Motor neuron (in vitro differentiated cells): ENCODE measurements around the gene SPTBN4. TPM values are rescaled to one million over a fixed set of nuclear protein-coding genes. Genes with fewer than 3 reads are reported as not detected.
"Not testable (repeated sequence)": the region's sequence is repeated elsewhere in the genome, so short reads cannot be mapped to it uniquely, and the experiment has no call there.

Source experiments
- ATAC-seq, 8 experiments: fragments of 200-7000 bp; cut with Tn5 transposase; replicated peaks in 6 of 8; 2 replicates each; pipeline ENCODE4 v1.8.0; 2021; ENCODE audit warnings: mild to moderate bottlenecking in 8 of 8, moderate library complexity in 8 of 8
- H3K27ac ChIP-seq, 2 donors: fragments of 250-450 bp; sonication (Bioruptor Pico); 2 replicates each; pipeline ENCODE4 v1.9.0; 2021; ENCODE audit warnings: antibody characterized with exemption in 2 of 2, mild to moderate bottlenecking in 2 of 2, moderate library complexity in 1 of 2
- H3K4me1 ChIP-seq, 2 donors: fragments of 250-450 bp; sonication (Bioruptor Pico); replicated peaks in 1 of 2; 2 replicates each; pipeline ENCODE4 v1.6.1; 2021; ENCODE audit warnings: antibody characterized with exemption in 2 of 2, mild to moderate bottlenecking in 2 of 2, moderate library complexity in 1 of 2
- H3K4me3 ChIP-seq, 5 donors: fragments of 250-450 bp; sonication (Bioruptor Pico); 2 replicates each; pipeline ENCODE4 v1.9.0; 2021; ENCODE audit warnings: antibody characterized with exemption in 5 of 5, mild to moderate bottlenecking in 5 of 5, moderate library complexity in 4 of 5
- WGBS, 10 experiments: fragments of 450-650 bp; shearing (Covaris generic); methylation state at CpG; one replicate each; pipeline ENCODE4 v1.0.0; 2022; 5-methylcytosine and 5-hydroxymethylcytosine counted together
- in situ Hi-C, 9 experiments: fragments of 400-800 bp; cut with MboI; loops; one replicate each; pipeline ENCODE4 v1.15.0; 2021; ENCODE audit warnings: low sequenced_read_pairs in 9 of 9, low pct_unique_long_range_greater_than_20kb in 2 of 9; ENCODE audit not compliant: unreplicated experiment in 9 of 9
- total RNA-seq, 8 experiments: library from RNA; unstranded; fragments of 300-600 nt; gene quantifications; 2 replicates each; pipeline versions ENCODE4 v1.2.3 to v1.2.4, GENCODE V29; 2022

The SPTBN4 gene
- total RNA-seq, 8 experiments from 2014 or later, result 0.56 to 10.1 (median 3.0) TPM

DNA sequence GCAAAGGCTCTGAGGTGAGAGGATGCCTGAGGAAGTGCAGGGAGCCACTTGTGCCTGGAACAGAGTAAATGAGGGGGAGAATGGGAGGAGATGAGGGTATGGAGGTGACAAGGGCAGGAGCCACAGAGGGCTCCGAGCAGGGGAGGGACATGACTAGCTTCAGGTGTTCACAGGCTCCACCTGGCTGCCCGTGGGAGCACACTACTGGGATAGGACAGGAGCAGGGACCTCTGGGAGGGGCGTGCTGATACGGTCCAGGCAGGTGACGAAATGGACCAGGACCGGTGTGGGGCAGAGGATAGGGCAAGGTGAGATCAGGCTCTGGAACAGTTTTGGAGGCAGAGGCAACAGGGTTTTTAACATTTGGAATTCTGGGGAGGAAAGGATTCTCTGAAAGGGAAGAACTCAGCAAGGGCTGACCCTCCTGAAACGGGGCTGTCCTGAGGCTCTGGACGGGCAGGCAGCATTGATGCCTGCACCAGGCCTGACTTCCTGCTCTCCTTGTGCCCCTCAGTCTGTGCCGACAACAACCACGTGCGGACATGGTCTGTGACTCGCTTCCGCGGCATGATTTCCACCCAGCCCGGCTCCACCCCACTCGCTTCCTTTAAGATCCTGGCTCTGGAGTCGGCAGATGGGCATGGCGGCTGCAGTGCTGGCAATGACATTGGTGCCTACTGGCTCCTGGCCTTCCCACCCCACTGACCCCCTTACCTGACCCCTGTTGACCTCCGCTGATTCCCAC, 121.5 kb downstream of the SPTBN4 start:
- Histone ChIP-seq H3K27ac (no peak overlapping the region), H3K4me1 (peaks cover 0 to 3% of the 10 kb centered on the region in 2 donors), H3K4me3 (no peak overlapping the region)
- in situ Hi-C loops, result no loop called here
- no peak for ATAC-seq
- WGBS, 10 experiments, result 77 to 100% (median 81%) methylated on average over 1 to 11 of the region's 19 CpGs; no CpG with 5 or more reads in 3 of the 10 experiments

DNA sequence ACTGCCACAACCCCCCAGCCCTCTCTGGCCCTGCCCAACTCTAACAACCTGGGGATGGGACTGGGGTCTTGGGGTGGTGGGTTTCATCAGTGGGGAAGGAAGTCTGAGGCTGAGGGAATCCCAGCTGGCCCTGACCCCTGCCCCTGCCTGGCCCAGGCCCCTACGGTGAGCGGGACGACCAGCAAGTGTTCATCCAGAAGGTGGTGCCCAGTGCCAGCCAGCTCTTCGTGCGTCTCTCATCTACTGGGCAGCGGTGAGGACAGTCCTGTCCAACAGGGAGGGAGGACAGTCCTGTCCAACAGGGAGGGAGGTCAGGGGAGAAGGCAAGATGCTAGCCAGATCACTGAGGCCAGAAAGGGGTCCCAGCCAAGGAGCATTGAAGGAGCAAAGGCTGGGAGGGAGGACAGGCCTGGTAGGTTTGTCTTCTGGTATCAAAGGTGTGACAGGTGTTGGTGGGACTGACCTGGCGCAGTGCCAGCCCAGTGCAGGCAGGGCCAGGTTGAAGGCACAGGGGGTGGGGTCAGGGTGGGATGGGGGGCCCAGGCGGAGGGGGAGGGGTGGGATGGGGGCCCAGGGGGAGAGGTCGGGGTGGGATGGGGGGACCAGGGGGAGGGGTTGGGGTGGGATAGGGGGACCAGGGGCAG, 122.2 kb downstream of the SPTBN4 start:
- 80% methylated on average over 1 of the region's 9 CpGs; no CpG with 5 or more reads in 9 of the 10 experiments for WGBS, 10 experiments
- peaks cover 4 to 7% of the 10 kb centered on the region in 2 donors for H3K4me1 ChIP-seq
- H3K4me3 ChIP-seq, result no peak overlapping the region
- no peak overlapping the region for H3K27ac ChIP-seq
- ATAC-seq, result no peak
- in situ Hi-C loops, result no loop called here

DNA sequence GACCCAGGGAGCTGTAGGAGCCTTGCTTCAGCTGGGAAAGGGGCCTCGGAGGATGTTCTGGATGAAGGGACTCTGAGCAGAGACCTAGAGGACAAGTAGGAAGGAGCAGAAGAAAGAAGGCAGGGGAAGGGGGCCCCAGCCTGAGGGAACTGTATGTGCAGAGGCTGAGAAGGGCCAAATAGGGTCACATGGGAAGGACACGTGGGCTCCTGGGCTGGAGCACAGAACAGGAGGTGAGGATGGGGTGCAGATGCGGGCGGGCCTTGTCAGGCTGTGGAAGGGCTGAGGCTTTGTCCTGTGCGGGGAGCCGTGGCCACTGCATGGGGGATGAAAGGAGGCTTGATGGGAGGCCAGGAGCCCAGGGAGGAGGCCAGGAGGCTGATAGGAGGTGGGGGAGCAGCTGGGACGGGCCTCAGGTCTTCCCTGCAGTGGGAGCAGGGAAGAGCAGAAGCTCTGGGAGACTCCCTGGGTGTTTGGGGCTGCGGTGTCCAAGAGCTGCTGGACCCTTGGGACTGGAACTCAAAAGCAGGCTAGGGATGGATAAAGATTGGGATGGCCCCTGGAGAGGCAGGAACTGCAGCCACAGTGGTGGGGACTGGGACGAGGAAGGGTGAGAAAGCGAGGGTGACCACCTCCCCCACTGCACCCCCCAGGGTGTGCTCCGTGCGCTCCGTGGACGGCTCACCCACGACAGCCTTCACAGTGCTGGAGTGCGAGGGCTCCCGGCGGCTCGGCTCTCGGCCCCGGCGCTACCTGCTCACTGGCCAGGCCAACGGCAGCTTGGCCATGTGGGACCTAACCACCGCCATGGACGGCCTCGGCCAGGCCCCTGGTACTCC, 123.0 kb downstream of the SPTBN4 start:
- peak in 4 of 8 experiments; percentile 26 to 58 (median 54) for ATAC-seq
- in situ Hi-C loops, result no loop called here
- WGBS, 10 experiments, result 60 to 89% (median 85%) methylated on average over 3 to 6 of the region's 26 CpGs; no CpG with 5 or more reads in 6 of the 10 experiments
- Histone ChIP-seq H3K27ac (no peak overlapping the region), H3K4me1 (peaks cover 11 to 14% of the 10 kb centered on the region in 2 donors), H3K4me3 (no peak overlapping the region)

DNA sequence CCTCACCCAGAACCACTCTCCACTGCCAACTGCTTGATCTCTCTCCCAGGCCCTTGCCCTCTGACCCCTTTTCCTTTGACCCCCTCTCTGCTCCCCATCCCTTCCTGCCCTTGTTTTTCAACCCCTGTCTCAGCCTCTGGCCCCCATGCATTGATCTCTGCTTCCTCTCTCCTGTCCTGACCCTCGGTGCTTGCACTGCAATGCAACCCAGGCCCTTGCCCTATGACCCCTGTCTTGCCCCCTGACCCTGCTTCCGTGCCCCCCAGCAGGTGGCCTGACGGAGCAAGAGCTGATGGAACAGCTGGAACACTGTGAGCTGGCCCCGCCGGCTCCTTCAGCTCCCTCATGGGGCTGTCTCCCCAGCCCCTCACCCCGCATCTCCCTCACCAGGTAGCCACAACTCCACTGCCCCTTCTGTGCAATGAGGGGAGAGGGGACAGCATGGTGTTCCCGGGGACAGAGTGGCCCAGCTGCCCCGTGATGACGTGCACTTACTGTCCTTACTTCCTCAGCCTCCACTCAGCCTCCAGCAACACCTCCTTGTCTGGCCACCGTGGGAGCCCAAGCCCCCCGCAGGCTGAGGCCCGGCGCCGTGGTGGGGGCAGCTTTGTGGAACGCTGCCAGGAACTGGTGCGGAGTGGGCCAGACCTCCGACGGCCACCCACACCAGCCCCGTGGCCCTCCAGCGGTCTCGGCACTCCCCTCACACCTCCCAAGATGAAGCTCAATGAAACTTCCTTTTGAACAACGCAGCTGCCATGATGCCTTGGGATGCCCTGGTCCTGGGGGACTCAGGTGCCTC, 123.9 kb downstream of the SPTBN4 start:
- in situ Hi-C loops, result no loop called here
- WGBS, 10 experiments, result 59 to 93% (median 83%) methylated on average over 1 to 8 of the region's 22 CpGs; no CpG with 5 or more reads in 7 of the 10 experiments
- H3K4me1 ChIP-seq, result peaks cover 15 to 19% of the 10 kb centered on the region in 2 donors
- H3K27ac ChIP-seq, result no peak overlapping the region
- no peak overlapping the region for H3K4me3 ChIP-seq
- ATAC-seq, result no peak

DNA sequence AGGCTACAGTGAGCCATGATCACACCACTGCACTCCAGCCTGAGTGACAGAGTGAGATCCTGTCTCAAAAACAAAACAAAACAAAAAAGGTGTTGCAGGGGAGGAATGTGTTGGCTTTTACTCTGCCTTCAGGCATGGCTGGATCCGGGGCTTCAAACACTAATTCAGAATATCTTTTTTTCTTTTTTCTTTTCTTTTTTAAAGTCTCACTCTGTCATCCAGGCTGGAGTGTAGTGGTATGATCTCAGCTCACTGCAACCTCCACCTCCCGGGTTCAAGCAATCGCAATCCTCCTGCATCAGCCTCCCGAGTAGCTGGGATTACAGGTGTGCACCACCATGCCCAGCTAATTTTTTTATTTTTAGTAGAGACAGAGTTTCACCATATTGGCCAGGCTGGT, 124.9 kb downstream of the SPTBN4 start:
- in situ Hi-C loops, H3K27ac ChIP-seq, ATAC-seq, H3K4me3 ChIP-seq: not testable (repeated sequence)
- 67 to 100% (median 93%) methylated on average over 1 to 4 of the region's 4 CpGs; no CpG with 5 or more reads in 3 of the 10 experiments for WGBS, 10 experiments
- peaks cover 16 to 23% of the 10 kb centered on the region in 2 donors for H3K4me1 ChIP-seq

DNA sequence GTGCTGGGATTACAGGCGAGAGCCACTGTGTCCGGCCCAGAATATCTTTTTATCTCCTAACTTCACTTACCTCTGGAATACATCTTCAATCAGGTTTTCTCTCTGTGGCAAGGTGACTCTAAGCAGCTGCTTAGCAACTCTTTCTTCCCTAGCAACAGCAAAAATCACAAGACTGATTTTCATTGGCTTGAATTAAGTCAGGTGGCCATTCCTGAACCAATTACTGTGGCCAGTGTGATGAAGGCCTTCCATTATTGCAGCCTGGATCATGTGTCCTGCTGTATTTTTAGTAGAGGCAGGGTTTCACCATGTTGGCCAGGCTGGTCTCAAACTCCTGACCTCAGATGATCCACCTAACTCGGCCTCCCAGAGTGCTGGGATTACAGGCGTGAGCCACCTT, 125.4 kb downstream of the SPTBN4 start:
- WGBS, 10 experiments, result 76 to 100% (median 93%) methylated on average over 1 to 3 of the region's 4 CpGs; no CpG with 5 or more reads in 3 of the 10 experiments
- in situ Hi-C loops, result no loop called here
- peaks cover 17 to 24% of the 10 kb centered on the region in 2 donors for H3K4me1 ChIP-seq
- H3K4me3 ChIP-seq, result no peak overlapping the region
- H3K27ac ChIP-seq, result peak overlapping the region in 1 of 2 donors; percentile 59
- peak in 5 of 8 experiments; percentile 10 to 66 (median 47) for ATAC-seq

DNA sequence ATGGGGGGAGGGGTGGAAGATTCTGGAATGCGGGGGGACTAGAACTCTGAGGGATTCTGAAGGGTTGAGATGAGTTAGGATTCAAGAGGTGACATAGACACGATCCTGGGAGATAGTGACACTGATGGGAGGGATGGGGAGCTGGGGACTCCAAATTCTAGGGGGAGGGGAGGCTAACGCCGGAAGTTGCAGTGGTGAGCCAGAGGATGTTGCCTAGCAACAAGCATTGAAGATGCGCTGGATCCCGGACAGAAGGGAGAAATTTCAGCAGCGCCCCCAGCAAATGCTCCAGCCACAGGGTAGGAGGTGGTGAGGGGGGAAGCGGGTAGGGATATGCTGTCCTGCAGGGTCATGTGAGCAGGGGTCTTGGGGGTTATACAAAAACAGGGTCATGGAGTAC, 127.5 kb downstream of the SPTBN4 start:
- Histone ChIP-seq H3K4me3 (peak overlapping the region in 4 of 5 donors; percentile 18 to 26 (median 20)), H3K4me1 (peaks cover 17 to 24% of the 10 kb centered on the region in 2 donors), H3K27ac (no peak overlapping the region)
- WGBS, 10 experiments, result 0 to 50% (median 28%) methylated on average over 1 to 2 of the region's 8 CpGs; no CpG with 5 or more reads in 6 of the 10 experiments
- peak in 5 of 8 experiments; percentile 38 to 62 (median 46) for ATAC-seq
- in situ Hi-C loops, result no loop called here

DNA sequence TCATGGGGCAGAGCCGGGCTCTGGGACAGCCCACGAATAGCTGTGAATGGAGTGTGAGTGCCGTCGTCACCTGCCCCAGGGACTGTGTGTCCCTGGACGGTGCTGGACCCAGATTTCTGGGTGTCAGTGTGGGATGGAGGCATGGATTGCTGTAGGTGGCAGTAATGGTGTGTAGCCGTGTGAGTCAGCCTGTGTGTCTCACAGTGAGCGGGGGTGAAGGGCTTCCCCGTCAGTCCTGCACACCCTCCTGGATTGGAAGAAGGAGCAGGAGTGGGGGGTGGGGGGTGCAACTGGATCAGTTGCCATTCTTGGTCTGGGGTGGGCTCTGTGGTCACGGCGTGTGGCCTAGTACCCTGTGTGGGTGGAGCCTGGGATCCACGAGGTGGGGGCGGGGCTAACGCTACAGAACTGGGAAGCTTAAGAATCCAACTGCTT, 127.9 kb downstream of the SPTBN4 start:
- H3K4me1 ChIP-seq, result peaks cover 17 to 25% of the 10 kb centered on the region in 2 donors
- in situ Hi-C loops, result no loop called here
- H3K4me3 ChIP-seq, result peak overlapping the region in 4 of 5 donors; percentile 18 to 26 (median 20)
- 71% methylated on average over 4 of the region's 13 CpGs; no CpG with 5 or more reads in 9 of the 10 experiments for WGBS, 10 experiments
- ATAC-seq, result peak in 7 of 8 experiments; percentile 20 to 67 (median 54)
- peak overlapping the region in 1 of 2 donors; percentile 1 for H3K27ac ChIP-seq

DNA sequence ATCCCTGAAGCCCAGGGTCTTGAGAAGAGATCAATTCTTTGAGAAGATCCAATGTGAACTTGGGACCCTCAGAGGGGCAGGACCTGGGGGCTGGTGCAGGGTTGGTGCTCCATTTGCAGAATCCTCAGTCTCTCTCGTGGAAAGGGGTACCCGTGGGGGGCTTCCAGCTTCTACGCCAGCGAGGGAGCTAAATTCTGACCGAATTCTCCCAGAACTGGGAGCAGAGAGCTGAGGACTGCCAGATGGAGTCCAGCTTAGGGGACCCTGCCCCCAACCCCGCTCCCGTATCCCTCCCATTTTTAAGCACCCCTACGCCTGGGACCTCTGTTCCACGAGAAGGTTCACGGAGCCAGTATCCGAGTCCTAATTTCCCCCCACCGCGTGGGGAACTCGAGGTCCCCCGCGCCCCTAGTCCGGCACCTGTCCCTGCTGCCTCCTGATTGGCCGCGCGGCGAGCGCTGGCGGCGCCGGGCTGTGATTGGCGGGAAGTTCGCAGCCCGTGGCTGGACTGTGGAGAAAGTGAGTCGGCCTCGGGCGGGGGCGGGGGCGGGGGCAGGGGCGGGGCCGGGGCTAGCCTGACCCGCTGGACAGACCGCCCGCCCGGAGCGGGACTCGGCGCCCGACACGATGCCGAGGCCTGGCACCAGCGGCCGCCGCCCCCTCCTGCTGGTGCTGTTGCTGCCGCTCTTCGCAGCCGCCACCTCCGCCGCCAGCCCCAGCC, 130.0 kb downstream of the SPTBN4 start:
- in situ Hi-C loops, result no loop called here
- Histone ChIP-seq H3K4me3 (peak overlapping the region in 4 of 5 donors; percentile 11 to 48 (median 44)), H3K27ac (no peak overlapping the region), H3K4me1 (peaks cover 22 to 40% of the 10 kb centered on the region in 2 donors)
- peak; percentile 1 to 35 (median 6) for ATAC-seq
- 0% methylated on average over 1 of the region's 53 CpGs; no CpG with 5 or more reads in 9 of the 10 experiments for WGBS, 10 experiments

DNA sequence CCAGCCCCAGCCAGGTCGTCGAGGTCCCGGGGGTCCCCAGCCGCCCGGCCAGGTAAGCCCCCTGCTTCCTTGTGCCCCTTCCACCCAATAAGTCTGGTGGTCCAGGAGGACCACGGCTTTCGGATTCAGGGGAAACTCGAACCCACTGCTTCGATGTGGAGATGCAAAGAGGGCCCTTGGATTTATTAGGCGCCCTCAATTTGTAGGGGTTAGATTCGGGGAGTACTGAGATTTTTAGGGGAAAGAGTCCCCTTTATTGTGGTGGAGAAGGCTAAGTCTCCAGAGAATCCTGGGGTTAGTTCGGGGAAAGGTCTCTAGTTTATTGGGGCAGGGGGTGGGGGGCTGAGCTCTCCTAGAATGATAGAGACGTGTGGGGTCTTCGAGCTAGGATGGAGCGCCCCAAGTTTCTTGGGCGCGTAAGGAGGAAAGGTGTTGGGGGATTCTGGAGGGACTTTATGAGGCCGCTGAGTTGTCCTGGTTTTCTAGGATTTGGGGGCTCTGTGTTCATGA, 130.6 kb downstream of the SPTBN4 start:
- ATAC-seq, result no peak

DNA sequence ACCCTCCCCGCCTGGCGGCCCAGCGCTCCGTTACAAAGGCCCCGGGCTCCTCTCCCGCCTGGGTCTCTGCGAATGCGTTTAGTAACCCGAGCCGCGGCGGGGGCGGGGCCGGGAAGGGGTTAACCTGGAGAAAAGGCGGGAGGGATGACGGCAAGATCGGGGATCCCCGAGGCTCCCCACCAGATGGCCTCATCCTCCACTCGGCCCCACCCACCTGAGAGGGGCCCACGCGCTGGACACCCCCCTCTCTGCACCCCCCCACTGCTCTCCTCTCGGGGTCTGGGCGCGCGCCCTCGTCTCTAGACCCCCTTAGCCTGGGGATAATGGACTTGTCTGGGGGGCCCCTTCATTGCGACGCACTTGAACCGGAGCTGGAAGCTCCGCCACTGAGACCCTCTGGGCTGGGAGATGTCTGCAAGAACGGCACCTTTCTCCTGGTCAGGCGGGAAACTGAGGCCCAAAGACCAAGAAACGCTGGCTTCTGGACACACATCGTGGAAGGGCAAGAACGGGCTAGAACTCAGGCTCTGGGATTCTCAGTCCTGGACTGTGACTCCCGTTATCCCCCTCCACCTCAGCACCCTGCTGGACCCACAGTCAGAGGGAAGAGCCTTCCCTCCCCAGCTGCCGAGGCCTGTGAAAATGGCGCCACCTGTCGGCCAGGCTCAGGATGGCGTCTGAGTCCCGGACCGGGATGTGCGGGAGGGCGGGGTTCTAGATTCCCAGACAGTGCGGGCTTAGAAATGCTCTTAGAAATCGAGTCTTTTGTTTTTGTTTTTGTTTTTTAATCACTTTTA, 131.5 kb downstream of the SPTBN4 start:
- peak; percentile 51 to 74 (median 56) for ATAC-seq
- in situ Hi-C loops, result no loop called here
- WGBS, 10 experiments, result 0 to 10% (median 0%) methylated on average over 1 to 8 of the region's 46 CpGs; no CpG with 5 or more reads in 4 of the 10 experiments
- H3K4me1 ChIP-seq, result peaks cover 25 to 49% of the 10 kb centered on the region in 2 donors
- peak overlapping the region in 1 of 2 donors; percentile 85 for H3K27ac ChIP-seq
- peak overlapping the region; percentile 17 to 48 (median 43) for H3K4me3 ChIP-seq

More for the DNA sequence above, 130.6 kb downstream of the SPTBN4 start:
- in situ Hi-C loops, result no loop called here
- WGBS, 10 experiments, result 0% methylated on average over 1 to 4 of the region's 18 CpGs; no CpG with 5 or more reads in 8 of the 10 experiments
- H3K27ac ChIP-seq, result no peak overlapping the region
- peak overlapping the region in 4 of 5 donors; percentile 11 to 48 (median 44) for H3K4me3 ChIP-seq
- peaks cover 23 to 41% of the 10 kb centered on the region in 2 donors for H3K4me1 ChIP-seq
